ENCODE data around the gene ARFRP1. TPM values are rescaled to one million over a fixed set of nuclear protein-coding genes. Genes with fewer than 3 reads are reported as not detected.

The ARFRP1 gene
- total and polyA plus RNA-seq, 2 of the 13 experiments (the other 11 are each of a cell fraction or from before 2014, with no cell fraction given) = 32.0 to 51.1 TPM

GRCh38 chr20:63739130-63740069 lies 31.6 kb upstream of the ARFRP1 start, which contains the start of gene SLC2A4RG (continued):
- TF ChIP-seq ZBED4 (CRISPR knock-in tag; IDR thresholded peaks at IDR 0.05; ENCODE audit: borderline replicate concordance) (peak; percentile 87), PITX1 (CRISPR knock-in tag; IDR thresholded peaks at IDR 0.05) (peak; percentile 83), ZNF224 (CRISPR knock-in tag; IDR thresholded peaks at IDR 0.05) (no peak), YEATS4 (CRISPR knock-in tag; IDR thresholded peaks at IDR 0.05; ENCODE audit: borderline replicate concordance) (peak; percentile 94), ZBTB49 (CRISPR knock-in tag; IDR thresholded peaks at IDR 0.05; ENCODE audit: borderline replicate concordance) (peak; percentile 87; the same call in 1 of the 2 replicates), GLI4 (CRISPR knock-in tag; IDR thresholded peaks at IDR 0.05; ENCODE audit: borderline replicate concordance) (peak; percentile 88; the same call in 1 of the 2 replicates), IRF1 (CRISPR knock-in tag; IDR thresholded peaks at IDR 0.05; ENCODE audit: low read depth) (no peak; the same call in 1 of the 2 replicates), SMYD3 (CRISPR knock-in tag; IDR thresholded peaks at IDR 0.05) (peak; percentile 45; the same call in 1 of the 2 replicates), ZNF570 (CRISPR knock-in tag; IDR thresholded peaks at IDR 0.05; ENCODE audit: borderline replicate concordance) (no peak), ZBTB2 (CRISPR knock-in tag; IDR thresholded peaks at IDR 0.05; ENCODE audit: low read depth) (peak; percentile 95), RXRA (CRISPR knock-in tag; IDR thresholded peaks at IDR 0.05) (peak; percentile 88), FOXM1 (CRISPR knock-in tag; IDR thresholded peaks at IDR 0.05) (0 out of 2 replicates have a peak, but pooled peaks have one; percentile 34), ZNF414 (CRISPR knock-in tag; IDR thresholded peaks at IDR 0.05) (no peak), ZNF282 (IDR thresholded peaks at IDR 0.05; ENCODE audit: partially characterized antibody) (peak; percentile 61), ZNF577 (CRISPR knock-in tag; IDR thresholded peaks at IDR 0.05; ENCODE audit: borderline replicate concordance, low read depth) (no peak), GABPB1 (CRISPR knock-in tag; IDR thresholded peaks at IDR 0.05) (peak; percentile 82), MTA1 (CRISPR knock-in tag; IDR thresholded peaks at IDR 0.05; ENCODE audit: borderline replicate concordance) (peak; percentile 98), ZFP36L2 (CRISPR knock-in tag; IDR thresholded peaks at IDR 0.05) (no peak), ZBTB1 (CRISPR knock-in tag; IDR thresholded peaks at IDR 0.05; ENCODE audit: borderline replicate concordance) (peak; percentile 48; the same call in 1 of the 2 replicates)
